Activated CD8-positive, alpha-beta memory T cell treated with anti-CD3 and anti-CD28 coated beads, Interleukin-2, amount 50 U/mL, for 1 hour (primary cell): ENCODE data around the gene ABHD2.

Source experiments
- DNase-seq: peaks from one replicate; pipeline ENCODE4 v3.0.0-alpha.2; 2020; ENCODE audit errors: extremely low read depth

The ABHD2 gene

DNA sequence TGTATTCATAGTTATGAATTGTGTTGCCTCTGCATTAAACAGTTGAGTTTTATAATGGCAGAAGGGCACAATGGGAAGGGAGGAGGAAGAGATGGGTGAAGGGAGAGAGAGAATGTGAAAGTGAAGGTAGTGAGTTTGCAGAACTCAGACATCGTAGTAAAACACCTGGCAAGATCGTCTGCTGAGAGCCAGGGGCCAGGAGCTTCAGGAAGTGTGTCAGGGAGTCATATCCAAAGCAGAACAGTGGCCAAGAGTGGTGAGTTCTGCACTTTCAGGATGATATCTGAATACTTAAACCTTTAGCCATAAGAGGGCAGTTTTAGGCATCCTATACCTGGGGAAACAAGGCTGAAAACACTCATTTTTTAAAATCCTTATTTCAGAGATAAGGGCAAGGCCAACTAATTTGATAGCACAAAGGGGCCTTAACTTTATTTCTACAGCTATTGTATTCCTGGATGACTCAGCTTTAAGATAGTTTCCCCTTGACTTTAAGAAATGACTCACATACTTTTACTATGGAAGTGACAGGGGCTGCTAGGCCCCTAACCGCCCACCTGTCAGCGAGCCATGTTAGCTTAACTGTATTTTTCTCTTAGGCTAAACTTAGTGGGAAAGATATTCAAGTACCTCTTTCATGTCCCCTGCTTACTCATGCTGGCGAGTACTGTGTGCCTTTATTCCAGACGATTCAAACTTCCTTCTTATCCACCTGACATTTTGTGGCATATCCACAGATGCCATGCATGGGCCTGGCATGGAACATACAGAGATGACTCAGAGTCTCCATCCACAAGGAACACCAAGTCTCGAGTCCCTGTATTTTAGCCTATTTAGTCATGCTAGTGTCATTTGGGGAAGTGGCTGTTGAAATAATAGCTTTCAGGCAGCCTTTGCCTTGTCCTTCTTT lies 79.3 kb downstream of the ABHD2 start:
- no peak for DNase-seq

DNA sequence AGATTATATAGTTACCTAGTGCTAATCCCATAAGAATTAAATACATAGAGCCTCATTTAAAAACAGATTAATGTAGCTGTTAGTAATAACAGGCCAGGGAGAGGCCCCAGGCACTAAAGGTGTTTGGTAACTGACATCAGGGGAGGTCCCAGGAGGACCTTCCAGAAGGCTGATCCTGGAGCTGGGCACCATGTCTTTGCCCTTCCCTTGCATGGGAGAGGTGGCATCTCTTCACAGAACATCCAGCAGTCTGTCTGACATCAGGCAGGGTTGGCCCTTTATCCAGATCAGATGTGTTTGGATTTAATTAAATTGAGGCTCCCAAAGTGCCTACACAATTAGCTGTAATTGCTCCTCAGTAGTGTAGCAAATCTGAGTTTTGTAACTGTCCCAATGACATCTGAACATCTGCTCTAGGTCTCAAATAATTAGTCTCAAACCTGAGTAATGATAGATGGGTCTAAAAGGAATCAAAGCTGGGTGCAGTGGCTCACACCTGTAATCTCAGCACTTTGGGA lies 80.1 kb downstream of the ABHD2 start:
- DNase-seq = no peak

DNA sequence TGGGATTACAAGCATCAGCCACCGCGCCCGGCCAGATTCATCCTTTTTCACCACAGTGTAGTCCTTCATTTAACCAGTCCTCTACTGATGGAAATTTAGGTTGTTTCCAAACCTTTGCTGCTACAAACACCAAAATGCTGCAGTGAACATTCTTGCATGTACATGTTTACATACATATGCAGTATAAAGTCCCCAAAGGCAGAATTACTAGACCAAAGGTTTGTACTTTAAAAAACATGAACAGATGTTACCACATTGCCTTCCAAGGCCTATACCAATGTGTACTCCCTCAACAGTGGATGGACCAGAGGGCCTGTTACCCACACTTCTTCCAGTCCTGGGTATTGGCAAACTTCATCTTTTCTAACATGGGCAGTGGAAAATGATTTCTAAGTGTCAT lies 82.1 kb downstream of the ABHD2 start:
- DNase-seq = no peak

DNA sequence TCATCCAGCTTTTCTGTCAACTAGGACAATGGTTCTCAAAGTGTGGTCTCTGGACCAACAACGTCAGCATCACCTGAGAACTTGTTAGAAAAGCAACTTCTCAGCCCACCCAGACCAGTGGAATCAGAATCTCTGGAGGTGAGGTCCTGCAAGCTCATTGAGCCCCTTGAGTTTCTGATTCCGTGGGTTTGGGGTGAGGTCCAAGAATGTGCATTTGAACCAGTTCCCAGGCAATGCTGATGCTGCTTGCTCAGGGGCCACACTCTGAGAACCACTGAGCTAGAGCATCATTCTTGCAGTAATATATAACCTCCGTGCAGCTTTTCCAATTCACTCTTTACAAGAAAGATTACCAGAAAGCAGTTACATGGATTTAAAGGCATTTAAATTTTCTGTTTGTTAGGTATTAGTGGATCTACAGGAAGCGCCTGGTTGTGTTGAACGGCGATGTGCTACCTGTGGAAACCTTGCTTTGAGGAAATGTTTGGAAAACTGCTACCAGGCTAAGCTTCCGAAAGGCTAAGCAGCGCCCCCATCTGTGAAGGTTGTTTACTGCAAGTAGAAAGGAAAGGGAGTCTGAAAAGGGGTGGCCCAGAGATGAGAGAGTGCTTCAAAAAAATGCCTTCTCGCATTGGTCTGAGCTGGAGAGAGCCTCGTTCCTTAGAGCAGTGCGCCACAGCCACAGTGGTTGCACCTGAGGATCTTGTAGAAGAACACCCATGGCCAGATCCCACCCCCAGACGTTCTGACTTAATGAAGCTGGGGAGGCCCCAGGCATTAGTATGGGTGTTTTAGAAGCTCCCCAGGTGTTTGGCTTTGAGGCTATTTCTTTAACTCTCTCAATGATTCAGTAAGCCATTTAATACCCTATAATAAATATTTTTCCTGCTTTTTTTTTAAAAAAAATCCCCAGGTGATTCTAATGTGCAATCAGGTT lies 83.1 kb downstream of the ABHD2 start:
- no peak for DNase-seq

DNA sequence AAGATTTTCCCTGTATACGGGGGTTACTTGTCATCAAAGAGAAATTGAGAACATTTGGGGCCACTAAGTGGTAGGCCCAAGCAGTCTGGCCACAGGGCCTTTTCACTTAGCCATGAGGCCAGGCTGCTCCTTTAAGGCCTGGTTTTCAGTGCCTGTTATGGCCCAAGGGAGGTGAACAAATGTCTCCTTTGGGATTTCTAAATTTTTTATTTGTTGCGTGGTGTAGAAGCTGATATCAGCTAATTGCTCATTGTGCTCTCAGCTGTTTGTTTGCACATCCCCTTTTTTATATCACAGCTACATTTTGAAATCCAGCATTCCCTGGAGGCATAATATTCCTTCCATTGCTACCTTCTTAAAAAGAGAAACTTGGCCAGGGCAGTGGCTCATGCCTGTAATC lies 84.7 kb downstream of the ABHD2 start:
- DNase-seq = no peak

DNA sequence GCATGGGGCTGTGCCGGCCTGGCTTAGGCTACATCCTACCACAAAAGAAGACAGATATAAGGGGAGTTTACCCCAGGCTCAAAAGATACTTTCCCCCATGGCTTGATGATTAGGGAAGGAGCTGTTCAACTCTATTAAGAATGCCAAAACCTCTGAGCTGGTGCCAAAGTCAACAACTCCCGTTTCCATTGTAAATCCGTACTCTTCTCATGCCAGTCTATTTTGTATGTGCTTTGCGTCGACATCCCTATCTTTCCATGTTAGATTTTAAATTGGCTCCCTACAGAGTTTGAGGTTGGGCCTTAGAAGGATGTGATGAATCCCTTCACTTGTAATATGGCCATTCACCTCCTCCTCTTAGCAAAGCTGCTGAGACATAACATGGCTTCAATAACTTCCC lies 86.2 kb downstream of the ABHD2 start:
- no peak for DNase-seq

DNA sequence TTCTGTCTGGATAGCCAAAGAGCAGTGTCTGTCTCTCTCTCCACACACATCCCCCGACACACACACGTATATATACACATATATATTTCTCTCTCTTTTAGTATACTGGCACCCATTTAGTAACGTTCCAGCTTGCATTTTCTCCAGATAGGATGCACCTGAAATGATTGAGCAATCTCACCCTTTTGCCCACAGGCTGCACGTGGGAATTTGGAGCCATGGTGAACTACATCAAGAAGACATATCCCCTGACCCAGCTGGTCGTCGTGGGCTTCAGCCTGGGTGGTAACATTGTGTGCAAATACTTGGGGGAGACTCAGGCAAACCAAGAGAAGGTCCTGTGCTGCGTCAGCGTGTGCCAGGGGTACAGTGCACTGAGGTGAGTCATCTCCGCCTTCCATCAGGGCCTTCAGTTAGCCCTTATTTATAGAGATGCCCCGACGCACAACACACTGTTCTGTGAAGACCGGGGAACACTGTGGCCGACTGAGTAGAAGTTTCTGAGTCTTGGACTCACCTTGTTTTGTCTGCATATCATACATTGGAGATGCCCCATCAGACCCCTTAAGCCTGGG lies 87.4 kb downstream of the ABHD2 start:
- no peak for DNase-seq

DNA sequence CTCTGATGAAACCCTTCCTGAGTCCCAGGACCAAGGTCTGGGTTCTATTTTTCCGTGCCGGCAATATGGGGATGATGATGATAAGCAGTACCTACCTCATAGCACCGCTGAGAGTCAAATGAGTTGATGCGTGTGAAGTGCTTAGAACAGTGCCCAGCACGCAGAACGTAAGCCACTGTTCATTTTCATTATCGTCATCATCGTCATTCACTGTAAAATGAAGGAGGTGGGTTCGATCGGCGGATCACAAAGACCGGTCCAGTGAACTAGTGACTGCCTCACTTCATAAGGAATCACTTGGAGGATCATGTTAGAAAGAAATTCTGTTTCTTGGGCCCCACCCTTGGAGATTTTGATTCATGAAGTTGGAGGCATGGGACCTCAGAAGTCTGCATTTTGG lies 88.9 kb downstream of the ABHD2 start:
- DNase-seq = no peak

DNA sequence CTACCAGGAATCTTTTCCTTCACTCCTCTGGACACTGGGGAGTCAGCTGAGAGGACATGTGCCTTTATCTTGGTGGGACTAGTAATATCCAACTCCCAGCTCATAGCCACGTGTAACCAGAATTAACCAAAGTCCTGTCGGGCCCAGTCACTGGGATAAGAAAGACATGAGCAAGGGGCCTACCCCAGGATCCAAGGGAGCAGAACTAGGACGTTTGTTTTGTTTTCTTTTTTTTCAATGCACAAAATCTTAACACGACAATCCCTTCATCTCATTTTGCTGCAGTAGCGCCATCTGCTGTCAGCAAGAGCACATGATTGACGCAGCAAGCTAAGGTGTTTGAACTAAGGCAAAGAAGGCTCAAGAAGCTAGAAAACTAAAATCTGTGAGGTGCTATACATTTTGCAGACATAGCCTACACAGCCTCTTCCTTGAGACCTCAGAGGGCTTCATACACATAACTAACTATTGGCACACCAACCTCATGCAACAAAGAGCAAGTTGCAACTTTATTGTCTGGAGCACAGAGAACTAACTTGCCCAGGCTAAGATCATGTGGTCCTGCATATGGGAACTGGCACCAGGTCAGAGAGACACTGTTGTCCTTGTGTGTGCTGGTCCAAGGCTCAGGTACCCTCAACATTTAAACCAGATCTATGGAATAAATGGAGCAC lies 89.5 kb downstream of the ABHD2 start:
- DNase-seq = peak; percentile 10

DNA sequence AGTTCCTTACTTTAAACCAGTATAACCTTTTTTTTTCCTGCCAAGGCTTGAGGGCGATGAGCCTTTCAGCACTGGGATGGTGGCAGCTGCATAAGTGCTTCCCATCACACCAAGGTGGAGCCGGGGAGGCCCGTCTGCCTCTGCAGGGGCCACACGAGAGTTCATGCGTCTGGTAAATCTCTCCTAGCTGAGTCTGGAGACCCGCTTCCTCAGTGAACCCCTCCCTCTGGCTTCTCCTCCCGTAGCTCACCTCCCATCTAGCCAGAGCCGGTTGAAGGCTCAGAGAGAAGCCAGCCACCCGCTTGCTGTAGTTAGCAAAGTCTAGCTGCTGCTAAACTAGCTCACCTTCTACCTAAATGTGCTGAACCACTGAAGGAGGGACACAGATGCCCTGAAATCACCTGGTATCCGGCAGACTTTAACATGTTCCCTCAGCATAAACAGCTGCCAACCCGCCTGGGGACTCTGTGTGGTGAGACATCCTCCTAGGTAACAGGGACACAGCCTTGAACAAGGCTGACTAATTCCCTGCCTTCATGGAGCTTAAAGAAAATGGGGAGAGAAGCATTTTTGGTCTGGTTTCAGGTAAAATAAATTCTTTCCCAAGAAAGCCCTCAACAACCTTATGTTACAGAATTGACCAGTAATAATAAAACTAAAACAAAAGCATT lies 90.2 kb downstream of the ABHD2 start:
- DNase-seq = no peak

DNA sequence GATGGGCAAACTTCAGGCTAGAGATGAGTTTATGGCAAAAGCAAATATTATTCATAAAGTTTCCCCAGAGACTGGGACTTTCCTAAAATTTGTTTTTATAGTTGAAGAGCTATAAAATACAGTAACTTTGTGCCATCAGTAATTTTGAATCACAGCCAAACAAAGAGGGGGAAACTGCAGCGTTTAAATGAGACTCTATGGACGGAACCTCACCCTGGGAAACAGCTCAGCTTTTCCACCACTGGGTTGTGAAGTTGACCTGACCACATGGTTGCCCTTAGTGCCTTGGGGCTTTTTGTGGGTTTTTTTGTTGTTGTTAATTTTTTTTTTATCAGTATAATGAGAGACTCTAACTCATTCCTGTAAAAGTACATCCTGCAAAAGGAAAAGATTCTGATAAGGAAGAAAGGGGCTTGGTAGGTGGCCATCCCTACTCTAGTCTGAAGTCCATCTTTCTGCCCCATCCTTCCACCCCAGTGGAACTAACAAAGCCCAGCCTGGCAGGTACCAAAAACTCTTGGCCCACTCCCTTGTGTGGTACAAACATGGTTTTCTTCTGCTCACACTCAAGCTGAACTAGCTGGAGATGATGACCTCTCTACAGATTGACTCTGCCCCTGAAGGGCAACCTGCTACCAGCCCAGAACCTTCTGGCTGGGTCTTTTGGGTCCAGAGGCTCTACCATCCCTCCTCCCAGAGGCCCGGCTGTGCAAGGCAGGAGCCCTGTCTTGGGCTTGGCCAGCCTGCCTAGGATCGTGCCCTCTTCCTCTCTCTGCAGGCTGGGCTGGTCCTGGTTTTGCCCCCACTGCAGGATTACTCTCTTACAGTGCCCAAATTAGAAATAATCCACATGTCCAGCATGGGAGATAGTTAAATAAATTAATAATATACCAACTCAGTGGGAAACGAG lies 92.0 kb downstream of the ABHD2 start:
- no peak for DNase-seq

DNA sequence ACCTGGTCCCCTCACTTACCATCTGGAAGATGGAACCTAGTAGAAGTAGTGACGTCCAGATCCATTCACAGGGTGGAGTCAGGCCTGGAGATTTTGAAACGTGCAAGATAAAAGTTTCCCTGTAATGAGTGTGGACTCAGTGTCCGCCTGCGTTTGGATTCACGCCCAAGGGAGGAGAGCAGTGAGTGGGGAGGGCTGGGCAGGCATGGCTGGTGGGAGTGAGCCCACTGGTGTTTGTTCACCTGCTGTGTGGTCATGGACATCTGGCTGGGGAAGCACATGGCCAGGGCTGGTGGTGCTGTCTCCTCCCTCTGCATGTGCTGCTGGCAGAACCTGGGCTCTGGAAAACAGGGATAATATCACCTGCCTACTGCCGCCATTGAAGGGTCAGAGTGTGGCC lies 96.1 kb downstream of the ABHD2 start:
- DNase-seq = no peak

DNA sequence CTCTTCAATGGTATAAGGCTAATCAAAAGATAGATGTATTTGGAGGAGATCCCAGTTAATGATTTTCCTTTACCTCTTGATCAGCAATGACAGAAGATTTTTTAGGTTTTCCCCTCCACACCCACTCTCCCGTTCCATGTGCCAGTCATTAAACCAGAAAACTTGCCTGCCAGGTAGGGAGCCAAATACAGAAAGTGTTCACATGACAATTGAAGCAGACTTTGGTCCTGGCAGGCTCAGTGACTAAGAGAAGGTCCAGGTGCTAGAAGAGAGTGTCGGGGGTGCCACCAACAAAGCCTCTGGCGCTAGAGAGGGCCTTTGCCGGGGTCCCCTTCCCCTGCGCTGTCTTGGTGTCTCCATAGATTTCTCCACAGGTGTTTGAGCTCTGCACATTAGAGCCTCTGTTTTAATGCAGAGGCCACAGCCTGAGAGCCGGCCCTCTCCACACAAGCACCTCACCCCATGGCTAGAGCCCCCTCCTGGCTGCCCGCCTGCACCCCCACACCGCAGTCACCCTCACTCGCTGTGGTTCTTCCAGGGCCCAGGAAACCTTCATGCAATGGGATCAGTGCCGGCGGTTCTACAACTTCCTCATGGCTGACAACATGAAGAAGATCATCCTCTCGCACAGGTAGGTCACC lies 96.8 kb downstream of the ABHD2 start:
- no peak for DNase-seq

DNA sequence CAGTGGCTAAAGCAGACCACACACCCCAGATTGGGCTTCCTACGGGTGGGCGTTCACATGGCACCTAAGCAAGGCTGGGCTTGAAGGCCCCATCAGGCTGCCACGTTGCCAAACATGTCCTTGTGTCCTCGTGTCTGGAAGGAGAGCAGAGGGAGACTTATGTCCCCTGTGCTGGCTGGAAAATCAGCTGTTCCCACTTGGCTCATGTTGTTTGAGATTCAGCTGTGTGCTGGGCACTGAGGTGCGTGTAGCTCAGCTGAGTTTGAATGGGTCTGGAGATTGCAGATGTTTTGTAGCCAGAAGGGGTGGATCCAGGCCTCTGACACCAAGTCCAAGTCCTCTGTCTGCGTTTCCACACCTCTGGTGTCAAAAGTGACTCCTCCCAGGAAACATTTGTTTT lies 98.5 kb downstream of the ABHD2 start:
- no peak for DNase-seq

DNA sequence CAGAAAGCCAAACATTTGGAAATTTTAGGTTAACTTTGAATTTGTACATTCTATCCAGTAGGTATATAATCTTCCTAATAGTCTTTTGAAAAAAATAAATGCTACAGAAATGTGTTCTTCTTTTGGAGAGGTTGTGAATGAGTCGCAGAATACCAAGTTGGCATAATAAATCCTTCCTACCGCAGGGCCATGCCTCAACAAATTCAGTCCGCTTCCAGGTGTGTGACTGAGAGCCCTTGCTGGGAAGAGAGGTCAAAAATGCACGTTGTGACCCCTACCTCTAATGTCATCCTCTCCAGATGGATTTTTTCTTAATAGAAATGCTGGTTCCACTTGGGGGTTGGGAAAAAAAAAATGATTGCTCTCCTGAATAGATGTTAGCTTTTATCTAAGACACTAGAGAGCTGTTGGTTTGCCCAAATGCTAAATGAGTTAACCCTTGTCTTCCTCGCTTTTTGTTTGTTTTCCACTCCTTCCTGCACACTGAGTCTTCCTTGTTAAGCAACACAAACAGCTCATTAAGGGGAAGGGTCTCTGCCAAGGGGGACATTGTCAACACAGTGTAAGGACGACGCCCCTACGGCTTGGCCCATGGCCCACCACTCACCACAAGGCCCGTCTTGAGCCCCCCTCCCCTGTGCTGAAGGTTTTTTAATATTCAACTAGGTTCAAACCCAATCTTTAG lies 99.2 kb downstream of the ABHD2 start:
- DNase-seq = no peak

DNA sequence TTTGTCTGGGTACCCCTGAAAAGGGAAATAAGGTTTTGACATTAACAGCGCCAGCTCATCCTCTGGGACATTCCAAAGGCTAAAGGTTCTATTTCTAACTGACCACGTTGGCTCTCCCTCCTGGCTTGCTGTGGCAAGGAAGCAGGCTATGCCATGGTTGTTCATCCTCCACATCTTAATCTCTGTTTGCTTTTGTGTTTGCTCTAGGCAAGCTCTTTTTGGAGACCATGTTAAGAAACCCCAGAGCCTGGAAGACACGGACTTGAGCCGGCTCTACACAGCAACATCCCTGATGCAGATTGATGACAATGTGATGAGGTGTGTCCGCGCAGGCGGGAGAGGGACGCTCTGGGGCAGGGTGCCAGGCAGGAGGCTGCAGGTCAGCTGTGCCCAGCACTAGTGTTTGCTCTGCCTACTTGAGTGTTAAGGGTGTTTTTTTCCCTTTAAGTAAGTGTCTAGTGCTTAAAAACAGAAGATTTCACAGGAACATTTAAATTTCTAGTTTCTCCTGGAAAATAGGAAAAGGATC lies 99.8 kb downstream of the ABHD2 start:
- no peak for DNase-seq

DNA sequence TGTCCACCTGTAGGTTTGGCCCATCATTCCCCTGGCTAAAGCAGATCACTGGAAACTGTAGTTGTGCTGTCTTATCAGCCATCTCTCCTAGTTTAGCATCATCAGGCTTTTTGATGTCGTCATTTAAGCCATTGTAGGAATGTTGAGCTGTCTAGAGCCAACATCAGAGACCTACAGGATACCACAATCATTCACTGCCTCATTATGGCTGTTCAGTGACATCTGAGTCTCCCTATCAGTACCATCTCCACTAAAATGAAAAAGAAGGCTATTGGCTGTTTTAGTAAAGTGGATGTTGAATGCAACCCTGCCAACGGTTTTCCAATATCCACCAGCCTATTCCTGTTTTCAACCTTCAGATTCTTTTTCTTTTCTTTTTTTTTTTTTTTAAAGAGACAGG lies 103.9 kb downstream of the ABHD2 start:
- DNase-seq = no peak

DNA sequence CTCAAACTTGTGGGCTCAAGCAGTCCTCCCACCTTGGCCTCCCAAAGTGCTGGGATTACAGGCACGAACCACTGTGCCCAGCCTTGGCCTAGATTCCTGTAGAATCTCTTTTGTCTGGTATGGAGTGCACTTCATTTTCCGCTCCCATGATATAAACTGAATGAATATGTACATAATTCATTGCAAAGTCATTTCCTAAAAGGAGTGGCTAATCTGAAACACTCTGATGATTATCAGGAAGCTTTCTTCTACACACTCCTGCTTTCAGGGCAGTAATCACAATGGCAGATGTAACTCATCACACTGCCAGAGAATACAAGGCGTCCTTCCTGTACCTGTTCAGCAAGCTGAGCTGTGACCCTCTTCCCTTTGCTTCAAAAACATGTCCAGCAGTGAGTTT lies 104.5 kb downstream of the ABHD2 start:
- DNase-seq = no peak

DNA sequence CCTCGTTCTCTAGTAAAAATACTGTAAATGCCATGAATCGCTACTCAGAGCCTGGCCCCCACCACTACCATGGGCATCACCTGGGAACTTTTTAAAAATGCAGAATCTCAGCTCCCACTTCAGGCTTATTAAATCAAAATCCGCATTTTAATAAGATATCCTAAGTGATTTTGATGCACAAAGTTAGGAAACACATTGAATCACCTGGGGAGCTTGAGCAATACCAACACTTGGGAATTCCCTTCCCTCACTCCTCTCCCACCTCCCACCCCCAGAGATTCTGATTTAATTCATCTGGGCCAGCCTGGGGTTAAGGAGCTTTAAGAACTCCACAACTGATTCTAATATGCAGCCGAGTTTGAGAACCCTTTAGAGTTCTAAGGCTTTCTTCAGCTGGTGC lies 106.4 kb downstream of the ABHD2 start:
- DNase-seq = no peak
